Measurements from ENCODE around the gene ABCC5.

DNA sequence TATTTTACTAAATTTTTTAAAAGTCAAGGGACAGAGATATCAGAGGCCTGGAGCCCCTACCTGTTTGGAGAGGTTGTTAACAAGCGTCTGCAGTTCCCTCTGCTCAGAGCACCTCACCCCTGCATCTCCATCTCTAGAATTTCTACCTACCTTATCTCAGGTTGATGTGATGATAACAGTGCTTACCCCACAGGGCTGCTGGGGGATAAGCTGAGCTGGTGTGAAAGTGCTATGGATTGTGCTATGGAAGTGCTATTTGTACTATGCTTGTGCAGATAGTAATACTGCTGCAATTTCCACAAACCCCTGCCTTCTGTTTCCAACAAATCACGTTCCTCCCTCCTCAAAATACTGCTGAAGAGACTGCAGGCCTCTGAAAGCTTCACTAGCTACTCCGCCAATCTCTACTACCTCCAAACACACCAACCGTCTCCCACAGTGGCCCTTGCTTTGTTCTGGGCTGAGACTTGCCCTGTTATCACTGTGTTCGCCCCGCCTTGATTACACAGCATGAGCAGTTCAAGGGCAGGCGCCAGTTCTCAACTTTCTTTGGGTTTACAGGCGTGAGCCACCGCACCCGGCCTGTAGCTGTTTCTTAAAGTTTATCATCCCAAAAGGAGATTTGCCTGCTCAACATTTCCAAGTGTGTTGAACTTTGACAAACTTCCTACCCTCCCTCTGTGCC is 104.6 kb downstream of the ABCC5 start:
- TF ChIP-seq, protein P1, sequence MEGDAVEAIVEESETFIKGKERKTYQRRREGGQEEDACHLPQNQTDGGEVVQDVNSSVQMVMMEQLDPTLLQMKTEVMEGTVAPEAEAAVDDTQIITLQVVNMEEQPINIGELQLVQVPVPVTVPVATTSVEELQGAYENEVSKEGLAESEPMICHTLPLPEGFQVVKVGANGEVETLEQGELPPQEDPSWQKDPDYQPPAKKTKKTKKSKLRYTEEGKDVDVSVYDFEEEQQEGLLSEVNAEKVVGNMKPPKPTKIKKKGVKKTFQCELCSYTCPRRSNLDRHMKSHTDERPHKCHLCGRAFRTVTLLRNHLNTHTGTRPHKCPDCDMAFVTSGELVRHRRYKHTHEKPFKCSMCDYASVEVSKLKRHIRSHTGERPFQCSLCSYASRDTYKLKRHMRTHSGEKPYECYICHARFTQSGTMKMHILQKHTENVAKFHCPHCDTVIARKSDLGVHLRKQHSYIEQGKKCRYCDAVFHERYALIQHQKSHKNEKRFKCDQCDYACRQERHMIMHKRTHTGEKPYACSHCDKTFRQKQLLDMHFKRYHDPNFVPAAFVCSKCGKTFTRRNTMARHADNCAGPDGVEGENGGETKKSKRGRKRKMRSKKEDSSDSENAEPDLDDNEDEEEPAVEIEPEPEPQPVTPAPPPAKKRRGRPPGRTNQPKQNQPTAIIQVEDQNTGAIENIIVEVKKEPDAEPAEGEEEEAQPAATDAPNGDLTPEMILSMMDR (IDR thresholded peaks at IDR 0.05) = no peak
- TF ChIP-seq POLR2A (IDR thresholded peaks at IDR 0.05) = no peak

Measured in uterus (tissue), 2 donors.